ENCODE data around the gene WDR72. TPM values are rescaled to one million over a fixed set of nuclear protein-coding genes. Genes with fewer than 3 reads are reported as not detected.
"Not testable (repeated sequence)": the region's sequence is repeated elsewhere in the genome, so short reads cannot be mapped to it uniquely, and the experiment has no call there.

The WDR72 gene
- total RNA-seq, 2 donors from 2014 or later: 0.08 to 0.42 TPM

DNA sequence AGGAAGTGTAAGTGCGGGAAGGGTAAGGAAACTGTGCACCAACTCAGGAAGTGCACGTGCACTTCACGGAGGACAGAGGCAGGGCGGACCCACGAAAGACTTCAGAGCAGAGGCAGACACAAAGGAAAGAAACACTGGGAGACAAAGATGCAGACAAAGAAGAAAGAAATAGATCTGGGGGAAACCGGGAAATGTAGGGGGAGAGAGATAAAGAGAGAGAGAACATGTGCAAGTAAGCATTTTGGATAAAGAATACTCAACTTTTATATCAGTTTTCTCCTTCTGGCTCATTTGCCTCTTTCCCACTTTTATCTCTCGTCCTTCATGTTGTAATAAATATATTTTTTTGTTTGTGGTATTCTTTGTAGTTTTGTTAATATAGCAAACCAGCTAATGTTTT, 204.2 kb downstream of the WDR72 start:
- Histone ChIP-seq H3K36me3 (no peaks in the 10 kb centered on the region), H3K27me3 (no peaks in the 10 kb centered on the region), H3K9ac (ENCODE audit: low read depth in 2 of 2, low read length in 2 of 2) (no peak overlapping the region), H3K4me3 (no peak overlapping the region), H3K27ac (no peak overlapping the region), H3K9me3 (no peaks in the 10 kb centered on the region), H3K4me1 (peaks cover 3% of the 10 kb centered on the region)
- TF ChIP-seq, protein P1, sequence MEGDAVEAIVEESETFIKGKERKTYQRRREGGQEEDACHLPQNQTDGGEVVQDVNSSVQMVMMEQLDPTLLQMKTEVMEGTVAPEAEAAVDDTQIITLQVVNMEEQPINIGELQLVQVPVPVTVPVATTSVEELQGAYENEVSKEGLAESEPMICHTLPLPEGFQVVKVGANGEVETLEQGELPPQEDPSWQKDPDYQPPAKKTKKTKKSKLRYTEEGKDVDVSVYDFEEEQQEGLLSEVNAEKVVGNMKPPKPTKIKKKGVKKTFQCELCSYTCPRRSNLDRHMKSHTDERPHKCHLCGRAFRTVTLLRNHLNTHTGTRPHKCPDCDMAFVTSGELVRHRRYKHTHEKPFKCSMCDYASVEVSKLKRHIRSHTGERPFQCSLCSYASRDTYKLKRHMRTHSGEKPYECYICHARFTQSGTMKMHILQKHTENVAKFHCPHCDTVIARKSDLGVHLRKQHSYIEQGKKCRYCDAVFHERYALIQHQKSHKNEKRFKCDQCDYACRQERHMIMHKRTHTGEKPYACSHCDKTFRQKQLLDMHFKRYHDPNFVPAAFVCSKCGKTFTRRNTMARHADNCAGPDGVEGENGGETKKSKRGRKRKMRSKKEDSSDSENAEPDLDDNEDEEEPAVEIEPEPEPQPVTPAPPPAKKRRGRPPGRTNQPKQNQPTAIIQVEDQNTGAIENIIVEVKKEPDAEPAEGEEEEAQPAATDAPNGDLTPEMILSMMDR (IDR thresholded peaks at IDR 0.05): no peak
- intact Hi-C loops (cut with DNase I): no loop called here
- no peak for DNase-seq

DNA sequence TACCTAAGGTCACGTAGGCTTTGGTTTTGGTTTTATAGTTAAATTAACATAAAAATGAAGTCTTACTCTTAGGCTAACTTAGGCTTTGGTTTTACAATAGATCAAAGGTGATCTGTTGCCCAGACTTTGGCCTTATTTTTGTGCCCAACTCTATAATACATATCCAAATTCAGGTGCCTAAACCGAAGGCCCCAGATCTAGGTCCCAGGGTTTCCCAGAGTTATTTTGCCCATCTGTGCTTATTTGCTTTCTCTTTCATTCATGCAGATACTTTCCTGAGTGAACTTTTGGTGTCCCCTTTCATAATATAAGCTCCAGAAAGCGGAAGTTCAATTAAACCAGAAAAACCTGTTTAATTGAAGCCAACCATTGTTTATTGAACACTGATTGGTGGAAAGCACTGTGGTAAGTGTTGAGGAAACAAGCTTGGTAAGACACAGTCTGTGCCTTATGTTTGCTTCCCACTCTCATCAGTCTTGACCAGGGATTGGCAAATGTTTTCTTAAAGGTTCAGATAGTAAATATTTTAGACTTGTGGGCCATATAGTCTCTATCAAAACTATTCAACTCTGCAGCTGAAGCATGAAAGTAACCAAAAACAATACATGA, 209.7 kb downstream of the WDR72 start:
- intact Hi-C loops (cut with DNase I): no loop called here
- H3K27me3 ChIP-seq: no peaks in the 10 kb centered on the region
- peak overlapping the region; percentile 75 for H3K27ac ChIP-seq
- peaks cover 3% of the 10 kb centered on the region for H3K4me1 ChIP-seq
- H3K36me3 ChIP-seq: no peaks in the 10 kb centered on the region
- no peak for DNase-seq
- H3K9ac ChIP-seq (ENCODE audit: low read depth in 2 of 2, low read length in 2 of 2): no peak overlapping the region
- TF ChIP-seq, protein P1 (IDR thresholded peaks at IDR 0.05): no peak
- no peaks in the 10 kb centered on the region for H3K9me3 ChIP-seq
- H3K4me3 ChIP-seq: no peak overlapping the region

DNA sequence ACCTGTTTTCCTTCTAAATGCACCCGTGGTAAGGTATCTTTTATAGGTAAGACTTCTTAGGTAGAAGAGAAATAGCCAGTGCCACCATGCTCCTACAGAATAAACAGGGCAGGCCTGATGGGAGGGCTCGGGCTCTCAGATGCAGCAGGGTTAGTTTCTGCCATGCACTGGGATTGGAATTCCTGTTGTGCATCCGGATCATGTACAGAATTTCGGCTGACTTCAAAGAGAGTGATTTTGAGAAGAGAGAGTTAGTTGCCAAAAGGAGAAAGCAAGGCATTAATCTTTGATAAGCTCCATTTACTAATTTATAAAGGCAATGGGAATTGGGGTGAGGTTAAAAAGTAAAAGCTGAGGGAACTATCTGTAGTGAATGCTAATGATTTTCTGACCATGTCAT, 211.2 kb downstream of the WDR72 start:
- H3K9me3 ChIP-seq: no peaks in the 10 kb centered on the region
- no peaks in the 10 kb centered on the region for H3K36me3 ChIP-seq
- intact Hi-C loops (cut with DNase I): no loop called here
- no peak overlapping the region for H3K9ac ChIP-seq (ENCODE audit: low read depth in 2 of 2, low read length in 2 of 2)
- peaks cover 3% of the 10 kb centered on the region for H3K4me1 ChIP-seq
- no peak overlapping the region for H3K27ac ChIP-seq
- DNase-seq: no peak
- TF ChIP-seq, protein P1 (IDR thresholded peaks at IDR 0.05): no peak
- H3K4me3 ChIP-seq: no peak overlapping the region
- no peaks in the 10 kb centered on the region for H3K27me3 ChIP-seq

DNA sequence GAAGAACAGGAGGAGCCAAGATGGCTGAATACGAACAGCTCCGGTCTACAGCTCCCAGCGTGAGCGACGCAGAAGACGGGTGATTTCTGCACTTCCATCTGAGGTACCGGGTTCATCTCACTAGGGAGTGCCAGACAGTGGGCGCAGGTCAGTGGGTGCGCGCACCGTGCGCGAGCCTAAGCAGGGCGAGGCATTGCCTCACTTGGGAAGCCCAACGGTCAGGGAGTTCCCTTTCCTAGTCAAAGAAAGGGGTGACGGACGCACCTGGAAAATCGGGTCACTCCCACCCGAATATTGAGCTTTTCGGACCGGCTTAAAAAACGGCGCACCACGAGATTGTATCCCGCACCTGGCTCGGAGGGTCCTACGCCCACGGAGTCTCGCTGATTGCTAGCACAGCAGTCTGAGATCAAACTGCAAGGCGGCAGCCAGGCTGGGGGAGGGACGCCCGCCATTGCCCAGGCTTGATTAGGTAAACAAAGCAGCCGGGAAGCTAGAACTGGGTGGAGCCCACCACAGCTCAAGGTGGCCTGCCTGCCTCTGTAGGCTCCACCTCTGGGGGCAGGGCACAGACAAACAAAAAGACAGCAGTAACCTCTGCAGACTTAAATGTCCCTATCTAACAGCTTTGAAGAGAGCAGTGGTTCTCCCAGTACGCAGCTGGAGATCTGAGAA, 218.7 kb downstream of the WDR72 start:
- H3K27ac ChIP-seq; H3K36me3 ChIP-seq; H3K4me1 ChIP-seq; DNase-seq; intact Hi-C loops (cut with DNase I); H3K9ac ChIP-seq (ENCODE audit: low read depth in 2 of 2, low read length in 2 of 2); H3K4me3 ChIP-seq; H3K27me3 ChIP-seq; H3K9me3 ChIP-seq: not testable (repeated sequence)

DNA sequence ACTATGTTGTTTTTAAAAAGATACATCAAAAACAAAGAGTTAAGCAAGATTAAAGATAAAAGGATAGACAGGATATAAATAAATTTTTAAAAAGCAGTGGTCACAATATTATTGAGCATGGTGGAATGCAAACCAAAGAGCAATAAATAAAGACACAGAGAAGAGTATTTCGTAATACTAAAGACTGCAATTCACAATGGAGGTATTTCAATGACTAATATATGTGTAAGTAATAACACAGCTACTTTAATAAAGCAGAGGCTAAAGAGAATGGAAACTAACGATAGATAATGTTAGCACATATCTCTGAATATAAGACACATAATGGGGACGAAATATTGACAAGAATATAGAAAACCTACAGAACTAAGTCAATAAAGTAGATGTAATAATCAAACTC, 219.6 kb downstream of the WDR72 start:
- Histone ChIP-seq H3K9me3 (no peaks in the 10 kb centered on the region), H3K27ac (no peak overlapping the region), H3K27me3 (no peaks in the 10 kb centered on the region), H3K4me3 (no peak overlapping the region), H3K9ac (ENCODE audit: low read depth in 2 of 2, low read length in 2 of 2) (no peak overlapping the region), H3K4me1 (no peaks in the 10 kb centered on the region), H3K36me3 (no peaks in the 10 kb centered on the region)
- TF ChIP-seq, protein P1 (IDR thresholded peaks at IDR 0.05): no peak
- intact Hi-C loops (cut with DNase I): no loop called here
- DNase-seq: no peak

DNA sequence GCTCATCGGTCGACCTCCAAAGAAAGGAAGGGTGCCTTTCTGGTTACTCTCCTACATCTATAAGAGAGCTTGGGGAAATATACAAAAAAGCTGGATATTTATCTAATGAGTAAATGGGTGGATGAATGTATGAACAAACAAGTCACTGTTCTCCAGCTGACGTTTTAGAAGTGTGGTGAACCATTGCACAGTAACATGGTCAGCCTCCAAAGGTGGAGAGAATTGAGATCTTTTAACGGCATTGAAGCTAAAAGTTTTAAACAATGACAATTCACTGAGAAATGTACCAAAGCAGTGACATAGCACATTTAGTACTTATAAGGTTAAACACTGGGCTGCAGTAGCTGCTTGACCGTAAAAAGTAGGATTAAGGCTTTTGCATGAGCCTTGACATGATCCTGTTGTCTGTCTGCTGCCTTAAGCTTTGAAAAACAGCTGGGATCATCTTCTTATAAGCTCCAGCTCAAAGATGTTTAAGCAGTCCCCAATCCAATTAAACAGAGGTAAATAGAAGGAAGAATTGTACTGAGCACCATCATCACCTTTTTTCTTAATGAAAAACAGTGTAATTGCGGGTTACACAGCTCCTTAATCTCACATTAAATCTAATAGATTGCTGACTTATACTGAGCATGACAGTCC, 222.9 kb downstream of the WDR72 start:
- DNase-seq: no peak
- intact Hi-C loops (cut with DNase I): no loop called here
- H3K27ac ChIP-seq: no peak overlapping the region
- TF ChIP-seq, protein P1 (IDR thresholded peaks at IDR 0.05): no peak
- H3K4me1 ChIP-seq: peaks cover 7% of the 10 kb centered on the region
- no peaks in the 10 kb centered on the region for H3K9me3 ChIP-seq
- no peaks in the 10 kb centered on the region for H3K36me3 ChIP-seq
- no peak overlapping the region for H3K4me3 ChIP-seq
- H3K9ac ChIP-seq (ENCODE audit: low read depth in 2 of 2, low read length in 2 of 2): no peak overlapping the region
- no peaks in the 10 kb centered on the region for H3K27me3 ChIP-seq
